GM23338 (cell line): Measurements from ENCODE around the gene RAB20. TPM values are rescaled to one million over a fixed set of nuclear protein-coding genes. Genes with fewer than 3 reads are reported as not detected.

Experiments used
- ATAC-seq: fragments of 200-7000 bp; cut with Tn5 transposase; 3 replicates; pipeline ENCODE4 v1.9.1; 2020
- DNase-seq: peaks from one replicate; pipeline ENCODE4 v3.0.0-alpha.2; 2015; ENCODE audit warnings: low spot score
- H2AFZ ChIP-seq: fragments of 200-600 bp; sonication (generic); 2 replicates; pipeline ENCODE4 v1.8.0; 2016; ENCODE audit warnings: antibody characterized with exemption, mild to moderate bottlenecking, moderate library complexity
- H3F3A ChIP-seq: fragments of 200-600 bp; sonication (generic); replicated peaks from 2 replicates; pipeline ENCODE4 v1.8.0; 2017; ENCODE audit warnings: antibody characterized with exemption, mixed run types, low read depth
- H3K27ac ChIP-seq: fragments of 200-600 bp; sonication (generic); 2 replicates; pipeline ENCODE4 v1.6.1; 2016; ENCODE audit warnings: low read depth
- H3K27me3 ChIP-seq: fragments of 200-600 bp; sonication (generic); 2 replicates; pipeline ENCODE4 v1.8.0; 2016; ENCODE audit warnings: mild to moderate bottlenecking, mixed run types, moderate library complexity; ENCODE audit not compliant: insufficient read depth
- H3K36me3 ChIP-seq: fragments of 200-600 bp; sonication (generic); 2 replicates; pipeline ENCODE4 v1.8.0; 2016; ENCODE audit warnings: mild to moderate bottlenecking; ENCODE audit not compliant: insufficient read depth
- H3K4me1 ChIP-seq: fragments of 200-600 bp; sonication (generic); 2 replicates; pipeline ENCODE4 v1.8.0; 2016; ENCODE audit warnings: mild to moderate bottlenecking, moderate library complexity; ENCODE audit not compliant: insufficient read depth
- H3K4me2 ChIP-seq: fragments of 200-600 bp; sonication (generic); 2 replicates; pipeline ENCODE4 v1.7.1; 2017; ENCODE audit warnings: mixed run types
- H3K4me3 ChIP-seq: fragments of 200-600 bp; sonication (generic); 2 replicates; pipeline ENCODE4 v1.6.1; 2016; ENCODE audit warnings: mixed run types
- H3K79me2 ChIP-seq: fragments of 200-600 bp; sonication (generic); replicated peaks from 2 replicates; pipeline ENCODE4 v1.8.0; 2017; ENCODE audit warnings: mild to moderate bottlenecking; ENCODE audit not compliant: insufficient read depth
- H3K9me2 ChIP-seq: fragments of 200-600 bp; sonication (generic); 2 replicates; pipeline ENCODE4 v1.8.0; 2017; ENCODE audit not compliant: insufficient read depth
- H4K20me1 ChIP-seq: fragments of 200-600 bp; sonication (generic); replicated peaks from 2 replicates; pipeline ENCODE4 v1.8.0; 2017; ENCODE audit warnings: mild to moderate bottlenecking; ENCODE audit not compliant: insufficient read depth
- H3K27ac Mint-ChIP-seq: 2 replicates; pipeline ENCODE4 v1.8.0; 2020; ENCODE audit warnings: inconsistent platforms, mild to moderate bottlenecking, moderate library complexity, mixed read lengths
- H3K27me3 Mint-ChIP-seq: 3 replicates; pipeline ENCODE4 v1.8.0; 2022; ENCODE audit warnings: low read depth, mild to moderate bottlenecking, moderate library complexity, mixed read lengths, inconsistent platforms; ENCODE audit not compliant: insufficient read depth, poor library complexity
- H3K36me3 Mint-ChIP-seq: 3 replicates; pipeline ENCODE4 v1.8.0; 2021; ENCODE audit warnings: low read depth, mild to moderate bottlenecking, inconsistent platforms, moderate library complexity, mixed read lengths
- H3K4me1 Mint-ChIP-seq: 3 replicates; pipeline ENCODE4 v1.8.0; 2020; ENCODE audit warnings: mild to moderate bottlenecking, inconsistent platforms, mixed read lengths
- H3K4me3 Mint-ChIP-seq: 3 replicates; pipeline ENCODE4 v1.8.0; 2021; ENCODE audit warnings: moderate library complexity, mild to moderate bottlenecking, inconsistent platforms, mixed read lengths
- H3K9me3 Mint-ChIP-seq: 3 replicates; pipeline ENCODE4 v1.8.0; 2020; ENCODE audit warnings: moderate library complexity, mild to moderate bottlenecking, inconsistent platforms, mixed read lengths
- CREB1 ChIP-seq: fragments of 250-450 bp; sonication (Bioruptor Pico); IDR thresholded peaks from 2 replicates; pipeline ENCODE4 v1.5.0; 2020; ENCODE audit warnings: low read depth, mild to moderate bottlenecking, moderate library complexity
- CTCF ChIP-seq, 2 experiments: fragments of 200-600 bp in 1 of 2; sonication (generic) in 1 of 2; conservative IDR thresholded peaks; 2 replicates each; pipeline versions ENCODE4 v1.5.1 to v1.6.1; 2016 to 2017; ENCODE audit warnings: antibody characterized with exemption in 2 of 2, low read depth in 2 of 2, mild to moderate bottlenecking in 2 of 2, moderate library complexity in 1 of 2
- EZH2 ChIP-seq: fragments of 200-600 bp; sonication (generic); IDR thresholded peaks from one replicate; pipeline ENCODE4 v1.8.0; 2017; ENCODE audit warnings: antibody characterized with exemption, mild to moderate bottlenecking, low read depth; ENCODE audit not compliant: unreplicated experiment
- EZH2phosphoT487 ChIP-seq: fragments of 200-600 bp; sonication (generic); IDR thresholded peaks from one replicate; pipeline ENCODE4 v1.8.1; 2018; ENCODE audit warnings: antibody characterized with exemption; ENCODE audit not compliant: unreplicated experiment
- NANOG ChIP-seq: IDR thresholded peaks from 2 replicates; pipeline ENCODE4 v1.6.1; 2016; ENCODE audit warnings: antibody characterized with exemption, borderline replicate concordance
- POLR2AphosphoS5 ChIP-seq: IDR thresholded peaks from 2 replicates; pipeline ENCODE4 v1.6.1; 2016; ENCODE audit warnings: antibody characterized with exemption, low read depth
- REST ChIP-seq: IDR thresholded peaks from one replicate; pipeline ENCODE4 v1.6.1; 2018; ENCODE audit warnings: antibody characterized with exemption; ENCODE audit not compliant: unreplicated experiment
- ZNF114 ChIP-seq: fragments of 250-450 bp; sonication (Bioruptor Pico); IDR thresholded peaks from 2 replicates; pipeline ENCODE4 v1.5.0; 2020; ENCODE audit warnings: mild to moderate bottlenecking, moderate library complexity
- ZNF331 ChIP-seq: fragments of 250-450 bp; sonication (Bioruptor Pico); IDR thresholded peaks from 2 replicates; pipeline ENCODE4 v1.5.0; 2020; ENCODE audit warnings: low read depth, mild to moderate bottlenecking, moderate library complexity
- ZNF462 ChIP-seq: fragments of 250-450 bp; sonication (Bioruptor Pico); IDR thresholded peaks from 2 replicates; pipeline ENCODE4 v1.5.0; 2020; ENCODE audit warnings: mild to moderate bottlenecking, moderate library complexity
- polyA plus RNA-seq: library from polyadenylated mRNA; unstranded; fragments of >200 nt; fragmentation: Nextera tagmentation; extraction: Ambion mirVana; gene quantifications from 2 replicates; pipeline ENCODE4 v1.2.1, GENCODE V29; 2016
- total RNA-seq: library from RNA; depleted of rRNA; stranded (reverse); fragments of >200 nt; shearing (Covaris generic); gene quantifications from 2 replicates; pipeline ENCODE4 v1.2.3, GENCODE V29; 2014

Gene RAB20
- total and polyA plus RNA-seq, 2 experiments from 2014 or later: 12.3 to 26.6 TPM

GRCh38 chr13:110564472-110564985, 3.0 kb upstream of the RAB20 start (continued):
- TF ChIP-seq ZNF462: no peak
- no peak for TF ChIP-seq POLR2AphosphoS5
- no peak for TF ChIP-seq EZH2phosphoT487

- H3K4me1 Mint-ChIP-seq: peaks cover 52% of the 10 kb centered on the region
- Histone ChIP-seq H2AFZ (no peak overlapping the region), H3F3A (peaks cover 22% of the 10 kb centered on the region; the same call in 1 of the 2 replicates), H3K27me3 (no peaks in the 10 kb centered on the region), H3K4me3 (peak overlapping the region; percentile 87), H3K79me2 (peaks cover 25% of the 10 kb centered on the region), H3K27ac (no peak overlapping the region), H3K4me1 (peaks cover 26% of the 10 kb centered on the region), H3K4me2 (peak overlapping the region; percentile 96), H4K20me1 (no peaks in the 10 kb centered on the region), H3K9me2 (no peaks in the 10 kb centered on the region), H3K36me3 (no peaks in the 10 kb centered on the region)
- H3K9me3 Mint-ChIP-seq: no peaks in the 10 kb centered on the region; the same call in 2 of the 3 replicates
- H3K27me3 Mint-ChIP-seq: peaks cover 34% of the 10 kb centered on the region
- no peak overlapping the region; the same call in 2 of the 3 replicates for H3K4me3 Mint-ChIP-seq
- ATAC-seq (no peak), DNase-seq (no peak)
- no peak overlapping the region for H3K27ac Mint-ChIP-seq
- H3K36me3 Mint-ChIP-seq: peaks cover 3% of the 10 kb centered on the region; the same call in 1 of the 3 replicates
- TF ChIP-seq POLR2AphosphoS5 (no peak), EZH2phosphoT487 (no peak), ZNF114 (no peak), CREB1 (CRISPR knock-in tag) (no peak), ZNF331 (CRISPR knock-in tag) (no peak), EZH2 (no peak), REST (no peak), CTCF (conservative IDR thresholded peaks at IDR 0.05; ENCODE audit: low read depth in 2 of 2) (no peak), NANOG (no peak)
Observed at GRCh38 chr13:110563463-110563774, 1.9 kb upstream of the RAB20 start.
